GM19023 (cell line): ENCODE data around the gene MERTK.

Source experiments
- ATAC-seq: cut with Tn5 transposase; IDR thresholded peaks from one replicate; pipeline ENCODE4 v1.9.1; 2021; ENCODE audit warnings: mild to moderate bottlenecking, moderate library complexity; ENCODE audit not compliant: unreplicated experiment

The MERTK gene

GRCh38 chr2:111975053-111975552, 76.7 kb downstream of the MERTK start:
- no peak for ATAC-seq

DNA sequence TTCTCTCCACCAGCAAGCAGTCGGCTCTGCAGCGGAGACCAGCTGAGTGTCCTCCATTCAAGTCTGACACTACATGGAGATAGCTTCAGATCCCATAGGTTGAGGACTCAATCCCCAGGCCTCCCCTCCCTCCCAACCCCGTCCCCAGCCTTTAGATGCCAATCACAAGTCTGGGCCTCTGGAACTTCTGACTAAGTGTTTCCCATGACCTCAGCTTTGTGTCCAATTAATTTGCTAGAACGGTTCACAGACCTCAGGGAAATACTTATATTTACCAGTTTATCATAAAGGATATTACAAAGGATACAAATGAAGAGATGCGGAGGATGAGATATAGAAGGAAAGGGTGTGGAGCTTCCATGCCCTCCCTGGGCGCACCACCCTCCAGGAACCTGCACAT, 77.4 kb downstream of the MERTK start:
- no peak for ATAC-seq

DNA sequence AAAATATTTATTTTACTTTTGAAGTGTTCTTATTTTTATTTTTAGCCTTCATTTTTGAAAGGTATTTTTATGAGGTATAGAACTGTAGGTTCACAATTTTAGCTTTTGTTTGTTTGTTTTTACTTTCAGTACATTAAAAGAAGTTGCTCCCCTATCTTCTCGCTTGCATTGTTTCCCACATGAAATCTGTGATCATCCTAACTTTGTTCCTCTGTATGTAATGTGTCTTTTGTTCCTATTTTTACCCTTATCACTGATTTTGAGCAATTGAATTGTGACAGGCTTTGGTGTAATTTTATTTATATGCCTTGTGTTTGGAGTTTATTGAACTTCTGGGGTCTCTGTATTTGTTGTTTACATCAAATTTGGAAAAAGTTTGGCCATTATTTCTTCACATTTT, 78.8 kb downstream of the MERTK start:
- no peak for ATAC-seq

GRCh38 chr2:111978452-111979170, 80.2 kb downstream of the MERTK start:
- no peak for ATAC-seq

- ATAC-seq: no peak
These were observed 83.3 kb downstream of the MERTK start for GRCh38 chr2:111981666-111982065.

DNA sequence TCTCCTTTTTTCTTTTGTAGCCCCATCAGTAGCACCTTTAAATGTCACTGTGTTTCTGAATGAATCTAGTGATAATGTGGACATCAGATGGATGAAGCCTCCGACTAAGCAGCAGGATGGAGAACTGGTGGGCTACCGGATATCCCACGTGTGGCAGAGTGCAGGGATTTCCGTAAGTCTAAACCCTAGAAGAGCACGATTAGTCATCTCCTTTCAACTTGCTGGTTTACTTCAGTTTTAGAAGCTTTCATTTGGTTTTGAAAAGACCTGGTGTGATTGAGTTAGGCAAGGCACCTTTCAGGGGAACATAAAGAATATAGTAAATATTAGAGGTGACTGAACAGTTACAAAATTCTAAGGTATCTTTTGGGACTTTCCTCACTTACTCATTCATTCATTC, 84.4 kb downstream of the MERTK start:
- no peak for ATAC-seq

DNA sequence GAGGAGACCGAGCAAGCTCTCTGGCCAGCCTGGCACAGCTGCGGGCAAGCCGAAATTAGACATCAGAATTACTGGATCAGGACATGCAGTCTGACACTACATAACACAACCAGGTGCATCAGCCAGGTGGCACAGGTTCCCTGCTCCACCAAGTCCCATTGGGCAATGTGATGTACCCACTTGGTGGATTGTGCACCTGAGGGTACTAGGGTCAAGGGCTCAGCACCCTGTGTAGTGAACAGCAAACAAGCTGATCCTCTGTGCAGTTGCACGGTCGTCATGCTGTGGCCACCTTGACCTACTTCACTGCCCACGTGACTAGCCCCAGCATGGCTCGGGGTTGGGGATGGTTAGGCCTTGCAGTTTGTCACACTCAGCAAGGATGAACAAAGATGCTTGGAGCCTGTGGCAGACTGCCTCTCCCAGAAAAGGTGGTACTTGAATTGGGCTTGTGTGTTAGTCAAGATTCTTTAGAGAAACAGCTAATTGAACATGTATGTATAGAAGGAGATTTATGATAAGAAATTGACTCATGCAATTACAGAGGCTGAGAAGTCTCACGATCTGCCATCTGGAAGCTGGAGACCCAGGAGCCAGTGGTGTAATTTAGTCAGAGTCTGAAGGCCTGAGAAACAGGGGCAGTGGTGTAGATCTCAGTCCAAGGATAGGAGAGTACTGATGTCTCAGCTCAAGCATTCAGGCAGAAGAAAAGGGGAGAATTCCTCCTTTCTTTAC, 85.2 kb downstream of the MERTK start:
- no peak for ATAC-seq

DNA sequence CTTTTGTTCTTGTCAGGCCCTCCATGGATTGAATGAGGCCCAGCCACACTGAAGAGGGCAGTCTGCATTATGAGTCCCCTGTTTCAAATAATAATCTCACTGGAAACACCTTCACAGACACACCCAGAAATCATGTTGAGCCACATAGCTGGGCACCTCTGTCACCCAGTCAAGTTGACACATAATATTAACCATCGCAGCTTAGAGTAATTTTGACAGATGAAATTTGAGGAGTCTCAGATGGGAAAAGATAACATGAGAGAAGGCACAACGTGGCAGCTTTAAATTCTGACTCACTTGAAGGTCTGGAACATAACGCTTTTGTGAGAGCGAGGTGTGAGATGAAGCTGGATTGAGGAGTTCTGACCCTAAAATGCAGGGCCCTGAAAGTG, 85.8 kb downstream of the MERTK start:
- ATAC-seq: no peak

DNA sequence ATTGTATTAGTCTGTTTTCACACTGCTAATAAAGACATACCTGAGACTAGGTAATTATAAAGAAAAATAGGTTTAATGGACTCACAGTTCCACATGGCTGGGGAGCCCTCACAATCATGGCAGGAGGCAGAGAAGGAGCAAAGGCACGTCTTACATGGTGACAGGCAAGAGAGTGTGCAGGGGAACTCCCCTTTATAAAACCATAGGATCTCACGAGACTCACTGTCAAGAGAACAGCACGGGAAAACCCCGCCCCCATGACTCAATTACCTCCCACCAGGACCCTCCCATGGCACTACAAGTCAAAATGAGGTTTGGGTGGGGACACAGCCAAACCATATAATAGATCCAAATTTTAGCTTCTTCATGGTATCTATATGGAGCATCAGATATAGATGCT, 87.1 kb downstream of the MERTK start:
- no peak for ATAC-seq

- ATAC-seq: no peak
These were observed 87.9 kb downstream of the MERTK start for GRCh38 chr2:111986116-111986900.

GRCh38 chr2:111990375-111990774, 92.0 kb downstream of the MERTK start:
- ATAC-seq: no peak

- ATAC-seq: no peak
These were observed 92.4 kb downstream of the MERTK start for GRCh38 chr2:111990856-111991255.

DNA sequence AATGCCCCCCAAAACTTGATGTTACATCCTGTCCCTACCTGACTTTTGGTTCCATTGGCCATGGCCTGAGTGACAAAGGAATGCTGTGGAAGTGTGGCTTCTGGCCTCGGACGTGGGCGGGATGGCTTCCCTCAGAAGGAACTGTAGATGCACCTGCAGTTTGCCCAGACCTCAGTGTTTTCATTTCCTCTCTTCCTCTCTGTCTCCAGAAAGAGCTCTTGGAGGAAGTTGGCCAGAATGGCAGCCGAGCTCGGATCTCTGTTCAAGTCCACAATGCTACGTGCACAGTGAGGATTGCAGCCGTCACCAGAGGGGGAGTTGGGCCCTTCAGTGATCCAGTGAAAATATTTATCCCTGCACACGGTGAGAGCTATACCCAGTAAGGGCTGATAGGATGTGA, 95.6 kb downstream of the MERTK start:
- ATAC-seq: no peak

DNA sequence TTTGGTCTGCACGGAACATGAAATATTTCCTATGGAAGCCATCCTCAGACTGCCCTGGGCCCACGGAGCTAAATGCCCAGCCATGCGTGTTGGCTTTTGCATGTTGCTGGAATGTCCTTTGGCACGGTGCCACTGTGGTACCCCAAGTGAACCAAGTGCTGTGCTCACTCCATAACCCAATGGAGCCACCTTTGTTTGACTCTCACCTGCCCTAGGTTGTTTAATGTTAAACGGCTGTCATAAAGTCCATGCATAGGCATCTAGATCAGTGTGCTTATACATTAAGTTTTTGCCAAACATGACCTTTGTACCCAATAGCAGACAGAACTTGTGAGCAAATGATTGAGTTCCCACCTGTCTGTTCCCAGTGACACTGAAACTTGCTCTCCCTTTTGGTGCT, 96.7 kb downstream of the MERTK start:
- ATAC-seq: no peak

DNA sequence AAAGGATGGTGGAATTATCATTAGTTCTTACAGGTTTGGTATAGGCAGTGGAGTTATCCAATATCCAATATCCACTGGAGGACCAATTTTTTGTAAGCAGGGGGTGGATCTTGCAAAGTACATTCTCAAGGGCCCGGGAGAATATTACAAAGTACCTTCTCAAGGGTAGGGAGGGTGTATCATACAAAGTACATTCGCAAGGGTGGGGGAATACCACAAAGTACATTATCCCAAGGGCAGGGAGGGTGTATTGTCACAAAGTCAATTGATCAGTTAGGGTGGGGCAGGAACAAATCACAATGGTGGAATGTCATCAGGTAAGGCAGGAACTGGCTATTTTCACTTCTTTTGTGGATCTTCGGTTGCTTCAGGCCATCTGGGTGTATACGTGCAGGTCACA, 101.4 kb downstream of the MERTK start:
- ATAC-seq: no peak

- no peak for ATAC-seq
These were observed 102.2 kb downstream of the MERTK start for GRCh38 chr2:112000399-112001135.

- ATAC-seq: no peak
These were observed 102.8 kb downstream of the MERTK start for GRCh38 chr2:112001136-112001715.

DNA sequence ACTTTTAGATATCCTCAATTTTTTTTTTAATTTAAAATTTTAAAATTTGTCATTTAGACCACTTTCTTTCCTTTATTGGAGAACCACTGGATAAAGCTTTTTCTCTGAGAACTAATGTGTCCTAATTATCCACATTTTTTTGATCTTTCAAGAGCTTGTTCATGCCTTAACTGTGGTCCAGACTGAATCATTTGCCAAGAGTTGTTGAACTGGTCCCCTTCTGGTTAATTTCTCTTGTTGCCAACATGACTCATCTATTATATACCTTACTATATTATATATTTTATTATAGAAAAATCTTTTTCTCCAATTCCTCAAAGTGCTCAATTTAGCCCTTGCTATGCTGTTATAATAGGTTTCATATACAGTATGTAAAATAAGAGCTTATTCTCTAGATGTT, 103.5 kb downstream of the MERTK start:
- no peak for ATAC-seq

DNA sequence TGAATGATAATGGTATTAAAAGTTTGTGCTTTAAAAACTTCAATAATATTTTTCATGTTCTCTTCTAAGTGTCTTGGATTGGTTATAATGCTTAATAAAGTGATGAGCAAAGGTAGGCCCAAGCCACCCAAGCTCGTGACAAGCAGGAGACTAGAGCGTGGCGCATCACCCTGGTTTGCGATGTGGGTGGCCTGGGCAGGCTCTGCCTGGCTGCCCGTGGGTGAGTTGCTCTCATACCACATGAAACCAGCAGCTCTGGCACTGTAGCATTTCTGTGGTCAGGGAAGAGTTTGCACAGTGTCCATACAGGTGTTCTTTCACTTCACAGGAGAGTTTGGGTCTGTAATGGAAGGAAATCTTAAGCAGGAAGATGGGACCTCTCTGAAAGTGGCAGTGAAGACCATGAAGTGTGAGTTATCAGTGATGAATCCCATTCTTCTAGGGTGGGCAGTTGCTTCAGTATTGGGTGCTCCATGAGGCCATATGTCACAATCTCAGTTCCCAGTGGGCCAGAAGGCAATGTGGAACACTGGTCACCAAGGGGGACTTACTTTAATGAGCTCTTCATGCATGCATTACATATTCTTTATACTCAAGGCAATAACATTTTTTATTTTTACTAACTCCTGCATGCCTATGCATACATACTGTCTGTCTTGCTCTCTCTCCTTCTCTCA, 105.3 kb downstream of the MERTK start:
- no peak for ATAC-seq

GRCh38 chr2:112004253-112004645, 105.8 kb downstream of the MERTK start:
- peak; percentile 72 for ATAC-seq
